NCI-H69 (cell line): Measurements from ENCODE around the gene MCM7.

Source experiments
- DNase-seq: peaks from one replicate; lab custom pipeline; 2025; lab: John Stamatoyannopoulos, UW

MCM7 gene

DNA sequence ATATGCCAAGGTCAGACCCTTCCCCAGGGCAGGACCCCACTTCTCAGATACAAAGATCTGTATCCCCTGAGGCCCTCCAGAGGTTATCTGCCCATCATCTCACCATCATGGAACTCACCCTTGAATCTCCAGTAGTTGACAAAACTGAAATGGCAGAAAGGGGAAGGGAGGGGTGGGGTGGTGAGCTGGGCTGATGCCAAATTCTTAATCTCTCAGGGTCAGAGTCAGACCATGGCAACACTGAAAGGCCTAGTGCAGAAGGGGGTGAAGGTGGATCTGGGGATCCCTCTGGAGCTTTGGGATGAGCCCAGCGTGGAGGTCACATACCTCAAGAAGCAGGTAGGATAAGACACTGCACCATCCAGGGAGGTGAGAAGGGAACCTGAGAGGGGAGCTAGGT is 21.4 kb upstream of the MCM7 start:
- DNase-seq = peak; percentile 48

DNA sequence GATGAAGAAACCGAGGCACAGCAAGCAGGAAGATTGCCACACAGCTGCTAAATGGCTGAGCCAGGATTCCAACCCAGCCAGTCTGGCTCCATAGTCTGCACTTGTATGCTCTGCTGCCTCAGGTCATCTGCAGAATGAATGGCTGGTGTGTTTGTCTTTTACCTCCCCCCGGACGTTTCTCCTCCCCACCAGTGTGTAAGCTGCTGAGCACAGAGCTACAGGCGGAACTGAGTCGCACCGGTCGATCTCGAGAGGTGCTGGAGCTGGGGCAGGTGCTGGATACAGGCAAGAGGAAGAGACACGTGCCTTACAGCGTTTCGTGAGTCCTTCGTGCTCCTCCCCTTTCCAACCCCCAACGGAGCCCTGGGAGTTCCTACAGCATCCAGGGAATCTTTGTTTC is 20.9 kb upstream of the MCM7 start:
- peak; percentile 96 for DNase-seq

DNA sequence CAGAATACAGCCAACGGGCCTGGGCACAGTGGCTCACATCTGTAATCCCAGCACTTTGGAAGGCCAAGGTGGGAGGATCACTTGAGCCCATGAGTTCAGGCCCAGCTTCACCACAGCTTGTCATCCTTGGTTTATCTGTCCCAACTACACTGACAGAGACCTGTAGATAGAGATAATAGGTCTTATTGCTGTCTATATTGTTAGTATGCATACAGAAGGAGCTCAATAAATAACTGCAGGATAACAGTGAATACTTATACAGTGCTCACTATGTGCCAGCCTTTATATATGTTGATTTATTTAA is 19.5 kb upstream of the MCM7 start:
- no peak for DNase-seq

DNA sequence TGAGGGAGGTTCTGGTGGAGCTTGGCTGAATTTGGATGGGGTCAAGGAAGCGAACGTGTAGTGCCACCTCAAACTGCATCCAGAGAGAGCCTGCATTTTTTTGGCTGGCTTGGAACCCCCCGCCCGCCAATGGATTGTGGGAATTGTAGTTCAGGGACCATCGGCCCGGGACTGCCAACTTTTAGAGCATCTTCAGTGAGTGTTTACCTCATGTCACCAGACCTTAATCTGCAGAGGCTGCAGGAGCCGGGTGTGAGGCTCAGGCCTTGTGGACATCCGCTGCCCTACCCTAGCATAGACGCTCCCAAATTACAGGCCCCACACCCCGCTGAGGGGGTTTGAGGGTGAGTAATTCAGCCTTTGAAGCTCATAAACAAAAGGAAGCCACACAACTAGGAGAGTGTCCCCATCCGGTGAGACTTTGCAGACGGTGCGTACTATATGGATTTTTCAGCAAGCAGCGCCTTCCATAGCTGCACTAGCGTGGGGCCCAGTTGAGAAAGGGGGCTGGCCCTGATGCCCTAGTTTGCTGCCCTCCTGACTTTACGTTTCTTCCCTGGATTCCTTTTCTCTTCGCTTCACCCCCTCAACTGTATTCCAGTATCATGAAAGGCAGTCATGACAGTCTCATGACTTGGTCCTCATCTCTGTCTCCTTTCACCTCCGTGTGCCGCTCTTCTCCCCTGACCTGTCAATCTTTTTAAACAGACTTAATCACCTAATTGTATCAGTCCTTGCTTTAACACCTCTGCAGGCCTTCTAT is 19.0 kb upstream of the MCM7 start:
- DNase-seq = peak; percentile 73

DNA sequence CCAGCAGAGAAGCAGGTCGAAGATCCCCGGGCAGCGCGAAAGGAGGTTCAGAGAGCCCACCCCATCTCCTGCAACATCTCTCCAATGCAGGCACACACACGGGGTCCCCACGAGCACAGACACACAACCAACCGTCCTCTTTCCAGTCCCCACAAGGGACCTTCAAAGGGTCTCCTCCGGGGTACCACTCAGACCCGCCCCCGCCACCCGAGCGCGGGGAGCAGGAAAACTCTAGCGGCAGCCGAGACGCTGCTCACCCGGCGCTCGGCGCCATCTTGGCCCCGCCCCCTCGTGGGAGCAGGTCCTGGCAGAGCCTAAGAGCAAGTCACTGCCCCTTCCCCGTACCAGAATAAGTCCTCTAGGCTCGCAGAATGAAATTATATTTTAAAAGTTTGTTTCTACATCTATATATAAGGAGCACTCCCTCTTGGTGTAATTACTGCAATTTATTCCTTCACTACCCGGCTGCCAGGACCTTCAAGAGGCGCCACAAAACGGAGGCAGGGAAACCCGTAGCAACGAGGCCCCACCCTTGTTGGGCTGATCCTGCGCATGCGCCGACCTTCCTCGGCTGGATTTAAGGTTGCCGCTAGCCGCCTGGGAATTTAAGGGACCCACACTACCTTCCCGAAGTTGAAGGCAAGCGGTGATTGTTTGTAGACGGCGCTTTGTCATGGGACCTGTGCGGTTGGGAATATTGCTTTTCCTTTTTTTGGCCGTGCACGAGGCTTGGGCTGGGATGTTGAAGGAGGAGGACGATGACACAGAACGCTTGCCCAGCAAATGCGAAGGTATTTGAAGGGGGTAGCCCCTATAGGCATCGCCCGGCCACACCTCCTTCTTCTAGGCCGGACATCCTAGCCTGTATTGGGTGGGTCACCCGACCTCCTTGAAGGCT is 18.1 kb upstream of the MCM7 start, which contains the start of the genes CNPY4 and TAF6:
CNPY4 (plus strand) TSS at position 563 of the 898 bp plus-strand sequence; CDS start at position 674, 111 bp downstream.
TAF6 (minus strand) TSS at position 287 of the 898 bp plus-strand sequence. CDS start 5,149 bp downstream, outside the sequence.
- DNase-seq = peak; percentile 98

DNA sequence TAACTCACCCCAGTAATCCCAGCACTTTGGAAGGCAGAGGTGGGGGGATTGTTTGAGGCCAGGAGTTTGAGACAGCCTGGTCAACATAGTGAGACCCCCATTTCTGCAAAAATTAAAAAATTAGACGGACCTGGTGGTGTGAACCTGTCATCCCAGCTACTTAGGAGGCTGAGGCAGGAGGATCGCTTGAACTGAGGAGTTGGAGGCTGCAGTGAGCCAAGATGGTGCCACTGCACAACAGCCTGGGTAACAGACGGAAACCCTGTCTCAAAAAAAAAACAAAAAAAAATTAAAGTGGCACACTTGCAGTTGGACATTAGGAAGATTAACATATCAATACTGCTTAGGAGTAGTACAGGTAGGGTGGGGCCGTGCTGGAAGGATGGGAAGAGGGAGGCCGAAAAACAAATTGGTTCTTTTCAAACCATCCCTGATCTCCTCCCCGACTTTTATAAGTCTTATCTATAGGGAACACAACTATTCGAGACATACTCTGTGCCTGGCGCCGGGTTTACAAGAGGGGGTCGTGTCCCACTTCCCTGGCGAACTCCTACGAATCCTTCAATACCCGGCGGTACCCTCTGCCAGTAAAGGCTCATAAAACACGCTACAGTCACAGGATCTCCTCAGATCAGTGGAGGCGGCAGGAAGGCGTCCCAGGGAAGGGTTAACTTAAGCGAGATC is 17.3 kb upstream of the MCM7 start:
- no peak for DNase-seq

DNA sequence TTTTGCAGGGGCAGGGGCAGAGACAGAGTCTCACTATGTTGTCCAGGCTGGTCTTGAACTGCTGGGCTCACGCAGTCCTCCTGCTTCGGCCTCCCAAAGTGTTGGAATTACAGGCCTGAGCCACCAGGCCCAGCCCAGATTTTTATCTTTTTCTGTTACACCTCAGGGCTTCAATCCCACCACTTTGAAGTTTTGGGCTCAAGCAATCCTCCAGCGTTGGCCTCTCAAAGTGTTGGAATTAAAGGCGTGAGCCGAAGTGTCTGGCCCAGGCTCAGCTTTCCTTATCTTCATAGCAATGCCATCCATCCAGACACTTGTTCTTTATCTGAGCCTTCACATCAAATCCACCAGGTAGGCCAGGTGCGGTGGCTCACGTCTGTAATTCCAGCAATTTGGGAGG is 13.8 kb upstream of the MCM7 start:
- DNase-seq = no peak

DNA sequence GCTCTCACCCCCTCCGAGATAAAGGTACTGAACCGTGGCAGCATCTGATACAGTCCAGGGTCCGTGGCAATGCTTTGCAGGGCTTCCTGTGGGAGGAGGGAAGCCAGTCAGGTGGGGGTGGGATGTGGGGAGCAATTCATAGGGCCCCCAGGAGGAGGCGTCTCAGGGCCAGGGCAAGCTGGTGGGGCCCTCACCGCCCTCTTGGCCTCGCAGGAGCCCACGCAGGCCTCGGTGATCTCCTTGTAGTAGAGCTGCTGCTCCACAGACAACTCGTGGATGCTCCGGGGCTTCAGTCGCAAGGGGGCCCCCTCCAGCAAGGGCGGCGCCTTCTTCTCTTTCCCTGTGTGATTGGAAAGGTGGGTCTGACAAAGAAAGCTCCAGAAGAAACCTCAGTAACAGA is 10.7 kb upstream of the MCM7 start:
- no peak for DNase-seq

DNA sequence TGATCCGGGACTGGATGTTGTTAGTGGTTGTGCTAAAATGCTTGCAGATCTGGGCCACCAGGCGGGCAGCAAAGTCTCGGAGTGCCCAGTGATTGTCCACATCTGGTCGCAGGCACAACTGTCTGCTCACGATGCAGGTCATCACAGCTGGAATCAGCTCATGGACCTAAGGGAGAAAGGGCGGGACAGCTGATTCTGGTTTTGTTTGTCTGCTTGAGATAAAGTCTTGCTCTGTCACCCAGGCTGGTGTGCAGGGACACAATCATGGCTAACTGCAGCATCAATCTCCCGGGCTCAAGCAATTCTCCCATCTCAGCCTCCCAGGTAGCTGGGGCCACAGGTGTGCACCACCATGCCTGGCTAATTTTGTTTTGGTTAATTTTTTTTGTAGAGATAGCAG is 10.0 kb upstream of the MCM7 start:
- DNase-seq = no peak

DNA sequence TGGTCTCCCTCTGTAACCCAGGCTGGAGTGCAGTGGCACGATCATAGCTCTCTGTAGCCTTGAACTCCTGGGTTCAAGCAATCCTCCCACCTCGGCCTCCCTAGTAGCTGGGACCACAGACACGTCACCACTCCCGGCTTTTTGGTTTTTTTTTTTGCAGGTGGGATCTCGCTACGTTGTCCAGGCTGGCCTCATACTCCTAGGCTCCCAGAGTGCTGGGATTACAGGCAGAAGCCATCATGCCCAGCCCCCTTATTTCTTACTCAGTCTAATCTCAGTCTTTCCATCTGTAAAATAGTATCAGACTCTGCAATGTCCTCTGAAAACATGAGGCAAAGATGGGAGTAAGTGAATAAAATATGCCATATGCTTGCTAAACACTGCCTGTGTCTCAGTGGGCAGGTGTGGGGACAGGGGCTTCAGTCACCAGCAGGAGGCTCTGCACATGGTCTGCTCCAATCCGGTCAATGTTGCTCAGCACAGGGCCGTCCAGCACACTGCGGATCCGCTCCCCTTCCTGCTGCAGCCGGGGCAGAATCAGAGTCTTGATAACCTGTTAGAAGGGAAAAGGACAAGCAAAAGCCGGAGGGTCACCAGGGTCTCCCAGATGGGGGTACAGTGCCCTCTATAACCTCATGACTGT is 8.4 kb upstream of the MCM7 start:
- DNase-seq = no peak

DNA sequence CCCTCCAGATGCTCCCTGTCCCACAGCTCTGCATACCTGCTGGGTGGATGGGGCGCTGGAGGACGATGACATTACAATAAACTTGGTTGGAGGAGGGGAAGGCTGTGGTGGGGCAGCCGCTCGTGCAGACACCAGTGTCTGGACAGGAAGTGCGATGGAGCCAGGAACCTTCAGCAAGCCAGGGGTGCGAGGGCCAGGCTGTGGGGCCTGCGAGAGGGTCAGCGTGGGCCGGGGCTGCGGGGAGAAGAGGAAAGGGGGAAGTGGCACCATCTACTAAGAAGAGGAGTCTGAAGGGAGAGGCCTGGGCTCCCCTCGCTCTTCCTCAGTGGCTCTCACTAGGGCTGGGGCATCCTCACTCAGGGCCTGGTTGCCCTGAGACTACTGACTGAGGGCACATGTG is 6.7 kb upstream of the MCM7 start:
- no peak for DNase-seq

DNA sequence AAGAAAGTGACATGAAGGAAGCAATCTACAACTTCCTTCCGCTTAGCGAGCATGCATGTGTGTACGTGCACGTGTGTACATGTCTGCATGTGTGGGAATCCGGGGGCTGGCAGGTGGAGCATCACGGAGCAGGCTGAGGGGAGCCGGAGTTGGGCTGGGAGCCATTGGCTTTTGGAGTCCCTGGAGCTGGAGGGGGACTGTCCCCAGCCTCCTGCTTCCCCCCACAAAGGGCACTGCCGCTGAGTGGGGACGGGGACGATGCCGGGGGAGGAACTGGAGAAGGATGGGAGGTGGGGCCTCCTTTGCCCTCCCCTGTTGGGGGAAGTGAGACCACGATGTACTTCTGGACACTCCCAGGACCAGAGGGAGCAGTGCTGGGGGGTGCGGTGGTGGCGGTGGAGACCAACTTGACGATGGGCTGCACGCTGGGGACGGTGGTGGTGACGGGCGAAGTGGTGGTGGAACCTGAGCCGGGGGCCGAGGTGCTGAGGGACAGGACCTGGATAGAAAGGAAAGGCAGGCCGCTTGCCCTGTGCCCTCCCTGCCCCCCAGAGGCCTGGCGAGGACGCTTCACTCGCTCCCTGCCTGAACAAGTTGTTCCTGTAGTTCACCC is 6.0 kb upstream of the MCM7 start:
- DNase-seq = no peak

DNA sequence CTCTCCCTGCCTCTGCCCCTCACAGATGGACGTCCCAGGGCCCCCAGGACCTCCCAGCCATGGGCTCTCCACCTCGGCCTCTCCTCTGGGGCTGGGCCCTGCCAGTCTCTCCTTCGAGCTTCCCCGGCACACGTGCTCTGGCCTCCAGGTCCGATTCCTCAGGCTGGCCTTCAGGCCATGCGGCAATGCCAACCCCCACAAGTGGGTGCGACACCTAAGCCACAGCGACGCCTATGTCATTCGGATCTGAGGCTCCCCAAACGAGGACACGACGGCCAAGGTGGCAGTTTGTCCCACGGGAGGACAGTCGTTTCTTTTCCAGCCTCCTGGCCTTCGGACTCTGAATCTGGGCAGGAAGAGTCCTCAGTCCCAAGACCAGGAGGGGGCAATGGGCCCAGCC is 5.4 kb upstream of the MCM7 start:
- no peak for DNase-seq

DNA sequence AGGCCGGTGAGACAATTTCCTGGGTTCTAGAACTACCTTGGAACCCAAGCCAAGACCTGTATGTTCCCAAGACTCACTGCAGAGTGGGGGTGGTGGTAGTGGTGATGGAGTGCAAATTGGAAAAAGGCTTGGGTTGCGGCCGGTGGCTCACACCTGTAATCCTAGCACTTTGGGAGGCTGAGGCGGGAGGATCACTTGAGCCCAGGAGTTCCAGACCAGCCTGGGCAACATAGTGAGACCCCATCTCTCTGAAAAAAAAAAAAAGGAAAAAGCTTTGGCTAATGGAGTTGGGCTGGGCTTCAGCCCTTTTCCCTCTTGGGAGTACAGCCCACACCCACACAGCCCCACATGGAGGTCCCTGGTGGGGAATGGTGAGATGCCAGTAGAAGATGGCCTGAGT is 4.3 kb upstream of the MCM7 start:
- DNase-seq = no peak

DNA sequence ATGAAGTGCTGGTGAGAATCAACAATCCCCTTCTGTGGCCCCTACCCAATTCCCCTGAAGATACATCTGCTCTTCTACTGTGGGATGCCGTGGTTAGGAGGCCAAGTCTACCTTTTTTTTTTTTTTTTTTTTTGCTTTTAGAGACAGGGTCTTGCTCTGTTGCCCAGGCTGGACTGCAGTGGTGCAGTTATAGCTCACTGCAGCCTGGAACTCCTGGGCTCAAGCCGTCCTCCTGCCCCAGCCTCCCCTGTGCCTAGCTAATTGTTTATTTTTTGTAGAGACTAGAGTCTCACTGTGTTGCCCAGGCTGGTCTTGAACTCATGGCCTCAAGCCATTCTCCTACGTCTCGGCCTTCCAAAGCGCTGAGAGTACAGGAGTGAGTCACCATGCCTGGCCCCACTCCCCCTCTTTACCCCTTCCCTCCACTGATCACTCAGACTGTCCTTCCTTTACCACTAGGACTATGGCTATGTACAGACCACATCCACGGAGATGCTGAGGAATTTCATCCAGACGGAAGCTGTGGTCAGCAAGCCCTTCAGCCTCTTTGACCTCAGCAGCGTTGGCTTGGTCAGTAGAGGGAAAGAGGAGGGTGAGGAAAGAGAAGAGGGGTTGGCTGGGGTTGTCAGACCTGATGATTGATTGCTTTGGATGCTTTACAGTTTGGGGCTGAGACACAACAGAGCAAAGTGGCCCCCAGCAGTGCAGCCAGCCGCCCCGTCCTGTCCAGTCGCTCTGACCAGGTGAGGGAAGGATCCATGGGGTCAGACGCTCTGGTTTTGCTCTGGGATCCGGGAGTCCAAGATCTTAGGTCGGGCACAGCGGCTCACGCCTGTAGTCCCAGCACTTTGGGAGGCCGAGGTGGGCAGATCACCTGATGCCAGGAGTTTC is 2.0 kb upstream of the MCM7 start:
- no peak for DNase-seq

DNA sequence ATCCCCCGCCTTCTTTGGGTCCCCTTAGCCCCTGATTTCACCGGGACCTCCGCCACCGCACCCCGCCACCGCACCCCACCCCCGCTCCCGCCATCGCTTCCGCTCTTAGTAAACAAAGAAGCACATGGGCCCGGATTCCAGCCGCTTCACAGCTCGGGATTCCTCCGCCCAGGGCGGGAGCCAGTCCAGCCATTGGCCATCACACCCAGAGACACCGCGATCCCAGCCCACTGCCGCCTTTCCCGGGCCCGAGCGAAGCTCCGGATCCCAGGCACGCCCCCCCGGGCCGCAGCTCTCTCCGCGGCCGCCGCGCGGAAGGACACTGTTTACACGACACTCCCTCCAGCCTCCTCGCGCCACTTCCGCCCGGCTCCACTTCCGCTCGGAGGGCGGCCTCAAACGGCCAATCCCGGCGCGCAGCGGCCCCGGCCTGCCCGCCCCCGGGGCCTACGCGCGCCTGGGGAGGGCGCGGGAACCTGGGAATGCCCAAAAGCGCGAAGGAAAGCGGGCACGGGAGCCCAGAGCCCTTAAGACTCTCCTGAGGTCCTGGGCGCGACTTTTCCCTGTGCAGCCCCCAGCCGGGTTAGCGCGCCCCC is 679 bp downstream of the MCM7 start:
- peak; percentile 99 for DNase-seq

DNA sequence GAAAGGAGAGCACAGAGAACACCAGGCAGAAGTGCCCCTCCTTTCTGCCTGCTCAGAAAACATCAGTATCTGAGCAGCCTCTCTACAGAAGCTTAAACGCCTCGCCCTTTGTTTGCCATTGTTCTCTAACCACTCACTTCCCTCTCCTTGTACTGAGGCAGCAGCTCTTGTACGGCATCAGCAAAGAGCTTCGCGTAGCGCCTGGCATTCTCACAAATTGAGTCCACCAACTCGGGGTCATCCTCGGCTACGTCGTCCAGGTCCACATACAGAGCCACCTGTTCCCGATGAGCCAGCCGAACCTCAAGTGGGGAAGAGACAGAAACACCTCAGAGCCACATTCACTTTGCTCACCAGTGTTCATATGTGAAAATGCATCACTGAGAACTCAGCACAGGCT is 1.7 kb downstream of the MCM7 start:
- DNase-seq = no peak

DNA sequence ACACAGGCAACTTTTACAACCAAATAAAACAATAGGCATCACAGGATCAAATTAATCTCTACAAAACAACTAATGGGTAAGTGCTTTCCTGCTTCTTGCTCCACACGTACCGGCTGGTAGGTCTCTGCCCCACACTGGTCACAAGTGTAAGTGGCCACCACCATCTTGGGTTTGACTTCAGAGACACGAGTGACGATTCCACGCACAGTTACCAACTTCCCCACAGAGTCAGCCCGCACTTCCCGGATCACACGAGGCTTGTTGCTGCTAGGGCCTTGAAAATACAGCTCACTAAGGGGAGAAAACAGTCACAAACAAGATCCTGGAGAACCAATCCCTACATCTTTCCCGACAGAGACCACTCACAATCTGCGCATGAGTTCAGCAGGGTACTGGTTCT is 2.3 kb downstream of the MCM7 start:
- no peak for DNase-seq

DNA sequence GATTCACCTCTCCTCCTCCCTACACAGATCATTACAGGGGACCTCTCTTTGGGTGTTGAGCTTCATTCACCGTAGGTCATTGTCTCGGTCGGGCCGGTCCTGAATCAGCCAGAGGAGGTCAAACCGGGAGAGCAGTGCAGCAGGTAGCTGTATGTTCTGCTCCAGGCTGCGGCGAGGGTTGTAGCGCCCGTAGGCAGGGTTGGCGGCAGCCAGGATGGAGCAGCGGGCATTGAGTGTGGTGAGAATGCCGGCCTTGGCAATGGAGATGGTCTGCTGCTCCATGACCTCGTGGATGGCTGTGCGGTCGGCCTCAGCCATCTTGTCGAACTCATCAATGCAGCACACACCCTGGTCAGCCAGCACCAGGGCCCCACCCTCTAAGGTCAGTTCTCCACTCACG is 5.5 kb downstream of the MCM7 start:
- no peak for DNase-seq

DNA sequence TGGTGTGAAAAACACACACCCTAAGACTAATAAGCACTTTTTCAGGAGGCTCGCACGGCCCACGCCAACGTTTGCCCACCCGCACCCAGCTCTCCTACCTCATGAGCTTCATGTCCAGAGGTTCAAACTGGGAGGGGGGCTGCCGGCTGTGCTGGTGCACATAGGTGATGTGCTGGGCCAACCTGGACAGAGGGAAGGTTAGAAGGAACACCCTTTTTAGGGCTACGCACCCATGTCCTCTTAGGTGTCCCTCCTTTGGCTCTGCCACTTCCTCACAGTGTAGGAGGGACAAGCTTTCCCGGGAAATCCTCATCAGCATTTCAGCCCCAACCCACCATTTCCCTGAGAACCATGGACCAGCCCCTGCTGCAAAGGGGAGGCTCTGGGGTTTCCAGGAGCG is 5.9 kb downstream of the MCM7 start:
- no peak for DNase-seq
